ENCODE measurements around the gene LIX1.

Gene LIX1

DNA sequence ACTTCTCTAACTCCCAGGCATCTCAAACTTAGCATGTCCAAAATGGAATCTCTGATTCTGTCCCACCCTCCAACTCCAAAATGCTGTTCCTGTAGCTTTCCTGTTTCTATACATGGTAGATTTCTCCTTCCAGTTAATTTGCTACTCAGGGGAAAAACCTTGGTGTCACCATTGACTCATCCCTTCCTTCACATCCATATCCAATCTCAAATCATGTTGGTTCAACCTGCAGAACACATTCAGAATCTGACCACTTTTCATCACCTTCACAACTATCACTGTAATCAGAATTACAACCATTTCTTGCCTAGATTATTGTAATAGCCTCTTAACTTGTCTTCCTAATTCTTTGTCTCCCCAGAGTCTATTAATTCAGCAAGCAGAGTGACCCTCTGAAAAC, 29.8 kb upstream of the LIX1 start:
- H3K27ac ChIP-seq = no peak overlapping the region
- TF ChIP-seq, protein P1, sequence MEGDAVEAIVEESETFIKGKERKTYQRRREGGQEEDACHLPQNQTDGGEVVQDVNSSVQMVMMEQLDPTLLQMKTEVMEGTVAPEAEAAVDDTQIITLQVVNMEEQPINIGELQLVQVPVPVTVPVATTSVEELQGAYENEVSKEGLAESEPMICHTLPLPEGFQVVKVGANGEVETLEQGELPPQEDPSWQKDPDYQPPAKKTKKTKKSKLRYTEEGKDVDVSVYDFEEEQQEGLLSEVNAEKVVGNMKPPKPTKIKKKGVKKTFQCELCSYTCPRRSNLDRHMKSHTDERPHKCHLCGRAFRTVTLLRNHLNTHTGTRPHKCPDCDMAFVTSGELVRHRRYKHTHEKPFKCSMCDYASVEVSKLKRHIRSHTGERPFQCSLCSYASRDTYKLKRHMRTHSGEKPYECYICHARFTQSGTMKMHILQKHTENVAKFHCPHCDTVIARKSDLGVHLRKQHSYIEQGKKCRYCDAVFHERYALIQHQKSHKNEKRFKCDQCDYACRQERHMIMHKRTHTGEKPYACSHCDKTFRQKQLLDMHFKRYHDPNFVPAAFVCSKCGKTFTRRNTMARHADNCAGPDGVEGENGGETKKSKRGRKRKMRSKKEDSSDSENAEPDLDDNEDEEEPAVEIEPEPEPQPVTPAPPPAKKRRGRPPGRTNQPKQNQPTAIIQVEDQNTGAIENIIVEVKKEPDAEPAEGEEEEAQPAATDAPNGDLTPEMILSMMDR (IDR thresholded peaks at IDR 0.05) = no peak
- TF ChIP-seq ZFX (IDR thresholded peaks at IDR 0.05; ENCODE audit: borderline replicate concordance) = no peak

DNA sequence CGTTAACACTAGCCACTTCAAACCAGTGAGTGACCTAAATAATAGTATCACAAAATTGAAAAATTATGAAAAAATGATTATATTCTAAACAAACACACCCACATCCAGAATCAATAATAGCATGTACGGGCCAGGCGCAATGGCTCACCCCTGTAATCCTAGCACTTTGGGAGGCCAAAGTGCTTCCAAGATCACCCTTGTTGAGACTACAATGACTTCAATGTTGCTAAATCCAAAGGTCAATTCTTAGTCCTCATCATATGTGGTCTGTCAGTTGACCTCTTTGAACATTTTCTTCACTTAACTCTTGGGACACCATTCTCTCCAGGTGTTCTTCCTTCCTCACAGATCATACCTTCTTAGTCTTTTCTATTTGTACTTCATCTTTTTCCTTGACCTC, 29.3 kb upstream of the LIX1 start:
- no peak for TF ChIP-seq ZFX (IDR thresholded peaks at IDR 0.05; ENCODE audit: borderline replicate concordance)
- TF ChIP-seq, protein P1 (IDR thresholded peaks at IDR 0.05) = no peak
- H3K27ac ChIP-seq = no peak overlapping the region

DNA sequence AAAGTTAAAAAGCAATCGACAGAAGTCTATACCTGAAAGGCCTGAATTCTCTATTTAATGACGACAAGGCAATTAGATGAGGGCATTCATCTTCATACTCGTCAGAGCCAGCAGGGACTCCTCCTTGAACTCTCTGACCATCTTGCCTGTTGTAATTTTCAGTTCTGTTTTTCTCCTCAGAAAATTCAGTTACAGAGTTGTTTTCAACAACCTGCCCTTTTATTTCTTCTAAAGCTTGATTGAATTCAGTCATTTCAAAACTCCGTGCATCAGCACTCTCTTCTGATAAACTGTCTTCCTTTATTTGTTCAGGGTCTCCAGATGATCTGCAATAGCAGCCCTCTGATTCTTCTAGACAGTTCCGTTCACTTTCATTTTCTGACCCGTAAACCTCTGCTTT, 25.0 kb upstream of the LIX1 start:
- H3K27ac ChIP-seq = no peak overlapping the region
- TF ChIP-seq ZFX (IDR thresholded peaks at IDR 0.05; ENCODE audit: borderline replicate concordance) = no peak
- TF ChIP-seq, protein P1 (IDR thresholded peaks at IDR 0.05) = no peak

DNA sequence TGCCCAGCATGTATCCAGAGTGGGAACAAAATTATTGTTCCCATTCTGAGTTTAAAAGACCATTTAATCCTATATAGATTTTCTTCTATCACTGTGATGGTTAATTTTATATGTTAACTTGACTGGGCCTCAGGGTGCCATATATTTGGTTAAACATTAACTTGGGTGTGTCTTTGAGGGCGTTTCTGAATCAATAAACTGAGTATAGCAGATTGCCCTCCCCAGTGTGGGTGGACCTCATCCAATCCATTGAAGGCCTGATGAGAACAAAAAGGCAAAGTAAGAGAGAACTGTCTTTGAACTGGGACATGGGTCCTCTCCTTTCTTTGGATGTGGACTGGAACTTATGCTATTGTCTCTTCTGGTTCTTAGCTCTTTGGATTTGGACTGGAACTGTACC, 23.3 kb upstream of the LIX1 start:
- peak overlapping the region; percentile 54 for H3K27ac ChIP-seq
- no peak for TF ChIP-seq ZFX (IDR thresholded peaks at IDR 0.05; ENCODE audit: borderline replicate concordance)
- TF ChIP-seq, protein P1 (IDR thresholded peaks at IDR 0.05) = no peak

DNA sequence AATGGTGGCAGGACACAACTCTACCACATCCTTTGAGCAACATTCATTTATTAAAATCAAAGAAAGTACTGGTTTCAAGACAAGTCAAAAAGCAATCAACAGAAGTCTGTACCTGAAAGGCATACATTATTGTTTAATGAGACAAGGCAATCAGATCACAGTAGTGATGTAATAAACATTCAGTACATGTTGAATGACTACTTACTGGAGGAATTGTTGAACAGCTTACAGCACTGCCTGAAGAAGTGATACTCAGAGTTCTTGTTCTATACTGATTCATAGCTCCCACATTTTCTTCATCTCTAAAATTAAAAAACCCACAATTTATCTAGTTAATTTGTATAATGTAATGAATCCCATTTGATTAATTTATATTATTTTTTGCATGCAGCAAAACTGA, 22.4 kb upstream of the LIX1 start:
- H3K27ac ChIP-seq = peak overlapping the region; percentile 54; the same call in 1 of the 2 replicates
- TF ChIP-seq ZFX (IDR thresholded peaks at IDR 0.05; ENCODE audit: borderline replicate concordance) = no peak
- TF ChIP-seq, protein P1 (IDR thresholded peaks at IDR 0.05) = no peak

DNA sequence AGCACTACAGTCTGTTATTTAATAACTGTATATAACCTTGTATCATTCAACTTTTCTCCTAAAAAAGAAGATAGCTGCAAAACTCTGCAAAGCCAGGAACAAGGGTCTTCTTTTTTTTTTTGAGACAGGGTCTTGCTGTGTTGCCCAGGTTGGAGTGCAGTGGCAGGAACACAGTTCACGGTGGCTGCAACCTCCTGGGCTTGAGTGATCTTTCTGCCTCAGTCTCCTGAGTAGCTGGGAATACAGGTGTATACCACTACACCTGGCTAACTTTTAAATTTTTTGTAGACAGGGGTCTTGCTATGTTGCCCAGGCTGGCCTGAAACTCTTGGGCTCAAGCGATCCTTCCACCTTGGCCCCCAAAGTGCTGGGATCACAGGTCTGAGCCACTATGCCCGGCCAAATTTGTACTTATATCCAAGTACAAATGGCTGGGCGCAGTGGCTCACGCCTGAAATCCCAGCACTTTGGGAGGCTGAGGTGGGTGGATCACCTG, 21.4 kb upstream of the LIX1 start:
- TF ChIP-seq, protein P1 (IDR thresholded peaks at IDR 0.05) = no peak
- TF ChIP-seq ZFX (IDR thresholded peaks at IDR 0.05; ENCODE audit: borderline replicate concordance) = no peak
- H3K27ac ChIP-seq = no peak overlapping the region

DNA sequence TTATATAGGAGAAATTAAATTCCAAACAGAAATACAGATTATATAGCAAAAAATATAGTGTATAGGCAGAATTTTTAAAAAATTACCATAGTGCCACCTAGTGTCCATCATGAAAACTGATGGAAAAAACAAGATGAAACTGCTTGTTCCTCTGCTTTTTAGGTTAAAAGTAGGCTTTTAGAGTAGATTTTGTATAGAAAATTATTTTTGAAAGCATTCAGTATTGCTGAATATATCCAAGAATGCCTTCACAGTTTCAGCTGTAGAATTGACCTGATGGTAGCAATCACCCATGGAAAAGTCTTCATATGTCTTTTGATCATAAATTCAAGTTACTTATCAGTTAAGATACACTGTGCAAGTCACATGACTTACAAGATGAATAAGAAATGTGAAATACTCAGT, 21.0 kb upstream of the LIX1 start:
- H3K27ac ChIP-seq = no peak overlapping the region
- TF ChIP-seq ZFX (IDR thresholded peaks at IDR 0.05; ENCODE audit: borderline replicate concordance) = no peak
- TF ChIP-seq, protein P1 (IDR thresholded peaks at IDR 0.05) = peak; percentile 66
